ENCODE data around the gene NR2F1. TPM values are rescaled to one million over a fixed set of nuclear protein-coding genes. Genes with fewer than 3 reads are reported as not detected.

Gene NR2F1
- polyA plus RNA-seq, 1 donor from 2014 or later, result 2.1 TPM

GRCh38 chr5:93585041-93585766 lies 2.2 kb downstream of the NR2F1 start:
- H3K27me3 ChIP-seq (ENCODE audit: insufficient read depth, low read depth, low read length), result peaks cover 89% of the 10 kb centered on the region
- no peak overlapping the region for H3K27ac ChIP-seq (ENCODE audit: low read length)
- no peak for TF ChIP-seq TAF1 (IDR thresholded peaks at IDR 0.05; ENCODE audit: low read depth)
- TF ChIP-seq EZH2 (IDR thresholded peaks at IDR 0.05; ENCODE audit: borderline replicate concordance, insufficient read depth, low read length, poor library complexity, severe bottlenecking), result peak; percentile 76
- no peak for TF ChIP-seq RAD21 (conservative IDR thresholded peaks at IDR 0.05)
- peaks cover 5% of the 10 kb centered on the region for H3F3A ChIP-seq (ENCODE audit: insufficient read depth, low read length, poor library complexity, severe bottlenecking)
- H3K4me3 ChIP-seq (ENCODE audit: low read length), result peak overlapping the region; percentile 55
- peaks cover 5% of the 10 kb centered on the region for H3K9me3 ChIP-seq (ENCODE audit: low read length)
- H3K9me2 ChIP-seq (ENCODE audit: insufficient read depth, low read length), result no peaks in the 10 kb centered on the region
- H3K36me3 ChIP-seq (ENCODE audit: insufficient read depth, low read length), result no peaks in the 10 kb centered on the region
- no peak overlapping the region for H3K4me2 ChIP-seq (ENCODE audit: low read length)
- no peak overlapping the region for H2AFZ ChIP-seq (ENCODE audit: low read depth, low read length)
- no peaks in the 10 kb centered on the region for H3K79me2 ChIP-seq (replicated peaks; ENCODE audit: insufficient read depth, low read length)
- no peaks in the 10 kb centered on the region for H4K20me1 ChIP-seq (ENCODE audit: insufficient read depth)
- H3K9ac ChIP-seq (ENCODE audit: low read length), result no peak overlapping the region

GRCh38 chr5:93585767-93586385 lies 2.9 kb downstream of the NR2F1 start:
- H3K27ac ChIP-seq (ENCODE audit: low read length), result no peak overlapping the region
- H3K9me2 ChIP-seq (ENCODE audit: insufficient read depth, low read length), result no peaks in the 10 kb centered on the region
- TF ChIP-seq RAD21 (conservative IDR thresholded peaks at IDR 0.05) (no peak), POLR2AphosphoS5 (IDR thresholded peaks at IDR 0.05) (peak; percentile 63), MXI1 (conservative IDR thresholded peaks at IDR 0.05; ENCODE audit: poor library complexity, severe bottlenecking) (no peak)
- no peaks in the 10 kb centered on the region for H4K20me1 ChIP-seq (ENCODE audit: insufficient read depth)
- no peak overlapping the region for H3K9ac ChIP-seq (ENCODE audit: low read length)
- H3K36me3 ChIP-seq (ENCODE audit: insufficient read depth, low read length), result no peaks in the 10 kb centered on the region
- H2AFZ ChIP-seq (ENCODE audit: low read depth, low read length), result no peak overlapping the region
- H3F3A ChIP-seq (ENCODE audit: insufficient read depth, low read length, poor library complexity, severe bottlenecking), result peaks cover 5% of the 10 kb centered on the region
- H3K4me2 ChIP-seq (ENCODE audit: low read length), result no peak overlapping the region
- peaks cover 5% of the 10 kb centered on the region for H3K9me3 ChIP-seq (ENCODE audit: low read length)
- H3K79me2 ChIP-seq (replicated peaks; ENCODE audit: insufficient read depth, low read length), result no peaks in the 10 kb centered on the region
- H3K4me3 ChIP-seq (ENCODE audit: low read length), result no peak overlapping the region
- H3K27me3 ChIP-seq (ENCODE audit: insufficient read depth, low read depth, low read length), result peaks cover 89% of the 10 kb centered on the region

GRCh38 chr5:93586736-93587596 lies 3.9 kb downstream of the NR2F1 start:
- Histone ChIP-seq H3K9me2 (ENCODE audit: insufficient read depth, low read length) (no peaks in the 10 kb centered on the region), H3K4me3 (ENCODE audit: low read length) (no peak overlapping the region), H3K4me2 (ENCODE audit: low read length) (no peak overlapping the region), H3K27me3 (ENCODE audit: insufficient read depth, low read depth, low read length) (peaks cover 90% of the 10 kb centered on the region), H3K9ac (ENCODE audit: low read length) (no peak overlapping the region), H3K9me3 (ENCODE audit: low read length) (peaks cover 5% of the 10 kb centered on the region), H3K36me3 (ENCODE audit: insufficient read depth, low read length) (no peaks in the 10 kb centered on the region), H2AFZ (ENCODE audit: low read depth, low read length) (no peak overlapping the region), H3F3A (ENCODE audit: insufficient read depth, low read length, poor library complexity, severe bottlenecking) (peaks cover 5% of the 10 kb centered on the region), H3K27ac (ENCODE audit: low read length) (no peak overlapping the region), H4K20me1 (ENCODE audit: insufficient read depth) (no peaks in the 10 kb centered on the region), H3K79me2 (replicated peaks; ENCODE audit: insufficient read depth, low read length) (no peaks in the 10 kb centered on the region)
- TF ChIP-seq CTCF (IDR thresholded peaks at IDR 0.05; ENCODE audit: poor library complexity, severe bottlenecking) (no peak), RAD21 (conservative IDR thresholded peaks at IDR 0.05) (no peak), REST (IDR thresholded peaks at IDR 0.05; ENCODE audit: borderline replicate concordance) (no peak), SMC3 (conservative IDR thresholded peaks at IDR 0.05; ENCODE audit: poor library complexity) (no peak), EP300 (conservative IDR thresholded peaks at IDR 0.05; ENCODE audit: poor library complexity, severe bottlenecking) (no peak), POLR2AphosphoS5 (IDR thresholded peaks at IDR 0.05) (no peak), EZH2 (IDR thresholded peaks at IDR 0.05; ENCODE audit: borderline replicate concordance, insufficient read depth, low read length, poor library complexity, severe bottlenecking) (no peak), TAF1 (IDR thresholded peaks at IDR 0.05; ENCODE audit: low read depth) (no peak), MXI1 (conservative IDR thresholded peaks at IDR 0.05; ENCODE audit: poor library complexity, severe bottlenecking) (no peak)
